ENCODE data around the gene ONECUT3.

- TF ChIP-seq CTCF (conservative IDR thresholded peaks at IDR 0.05; ENCODE audit: low read length) (no peak), EZH2phosphoT487 (IDR thresholded peaks at IDR 0.05; ENCODE audit: borderline replicate concordance) (no peak)
Observed at GRCh38 chr19:1748115-1748872, 5.0 kb upstream of the ONECUT3 start.

Measured in Loucy (cell line).